A549 (cell line): ENCODE results near the gene PLCL1.

Source experiments
- CTCF ChIP-seq: fragments of >200 bp; sonication (Bioruptor Twin); formaldehyde crosslinking; IDR thresholded peaks from 3 replicates; pipeline ENCODE4 v1.5.1; 2016
- POLR2A ChIP-seq: IDR thresholded peaks from 2 replicates; pipeline ENCODE4 v1.6.1; 2012; ENCODE audit warnings: mild to moderate bottlenecking, low read length

- TF ChIP-seq CTCF, result no peak
- TF ChIP-seq POLR2A, result no peak
These were observed 47.7 kb downstream of the PLCL1 start for GRCh38 chr2:197852108-197852507.
